Measurements from ENCODE around the gene ABCF2. TPM values are rescaled to one million over a fixed set of nuclear protein-coding genes. Genes with fewer than 3 reads are reported as not detected.

The ABCF2 gene
- total RNA-seq, 1 donor from 2014 or later: 37.8 TPM

GRCh38 chr7:151186640-151187408 is 40.2 kb downstream of the ABCF2 start, which contains the start of gene ASB10:
Gene ASB10 (minus strand): TSS chr7:151187250. CDS start chr7:151187130, 120 bp downstream.
- TF ChIP-seq, protein P1, sequence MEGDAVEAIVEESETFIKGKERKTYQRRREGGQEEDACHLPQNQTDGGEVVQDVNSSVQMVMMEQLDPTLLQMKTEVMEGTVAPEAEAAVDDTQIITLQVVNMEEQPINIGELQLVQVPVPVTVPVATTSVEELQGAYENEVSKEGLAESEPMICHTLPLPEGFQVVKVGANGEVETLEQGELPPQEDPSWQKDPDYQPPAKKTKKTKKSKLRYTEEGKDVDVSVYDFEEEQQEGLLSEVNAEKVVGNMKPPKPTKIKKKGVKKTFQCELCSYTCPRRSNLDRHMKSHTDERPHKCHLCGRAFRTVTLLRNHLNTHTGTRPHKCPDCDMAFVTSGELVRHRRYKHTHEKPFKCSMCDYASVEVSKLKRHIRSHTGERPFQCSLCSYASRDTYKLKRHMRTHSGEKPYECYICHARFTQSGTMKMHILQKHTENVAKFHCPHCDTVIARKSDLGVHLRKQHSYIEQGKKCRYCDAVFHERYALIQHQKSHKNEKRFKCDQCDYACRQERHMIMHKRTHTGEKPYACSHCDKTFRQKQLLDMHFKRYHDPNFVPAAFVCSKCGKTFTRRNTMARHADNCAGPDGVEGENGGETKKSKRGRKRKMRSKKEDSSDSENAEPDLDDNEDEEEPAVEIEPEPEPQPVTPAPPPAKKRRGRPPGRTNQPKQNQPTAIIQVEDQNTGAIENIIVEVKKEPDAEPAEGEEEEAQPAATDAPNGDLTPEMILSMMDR (conservative IDR thresholded peaks at IDR 0.05; ENCODE audit: low read depth, low read length): no peak
- H3K4me3 ChIP-seq (ENCODE audit: low read depth, low read length): no peak within 1 kb of the TSS
- no peak for DNase-seq (ENCODE audit: low read depth)

DNA sequence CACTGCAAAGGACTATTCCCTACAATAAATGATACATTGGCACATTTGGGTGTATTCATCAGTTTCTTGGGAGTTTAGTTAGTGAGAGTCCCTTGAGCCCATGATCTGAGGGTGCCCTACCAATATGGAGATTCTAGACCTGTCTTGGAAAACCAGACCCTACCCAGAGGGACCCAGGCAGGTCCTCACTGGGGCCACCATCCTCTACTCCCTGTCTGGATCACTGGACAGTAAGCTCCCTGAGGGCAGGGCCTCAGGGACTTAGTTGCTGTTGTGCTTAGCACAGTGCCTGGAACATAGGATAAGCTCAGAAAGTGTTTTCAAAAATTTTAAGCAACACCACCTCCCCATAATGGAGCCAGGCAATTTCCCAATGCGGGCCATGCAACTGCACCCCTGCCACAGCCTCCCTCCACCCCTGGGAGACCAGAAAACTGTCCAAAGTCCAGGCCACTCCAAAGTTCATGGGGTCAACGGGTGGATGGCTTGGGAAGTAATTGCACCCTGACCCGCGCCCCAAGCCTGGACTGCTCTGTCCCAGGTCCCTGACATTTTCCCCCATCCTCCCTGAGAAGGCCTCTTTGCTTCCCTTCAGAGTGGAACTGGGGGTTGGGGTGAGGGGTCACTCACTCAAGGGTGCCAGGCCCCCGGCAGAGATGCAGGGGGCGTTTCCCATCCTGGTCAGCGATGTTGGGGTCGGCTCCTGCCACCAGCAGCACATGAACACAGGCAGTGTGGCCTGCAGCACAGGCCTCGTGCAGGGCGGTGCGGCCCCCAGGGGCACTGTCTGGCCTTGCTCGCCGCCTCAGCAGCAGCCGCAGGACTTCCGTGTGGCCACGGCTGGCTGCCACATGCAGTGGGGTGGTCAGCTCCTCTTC is 41.0 kb downstream of the ABCF2 start:
- no peak overlapping the region for H3K4me3 ChIP-seq (ENCODE audit: low read depth, low read length)
- TF ChIP-seq, protein P1 (conservative IDR thresholded peaks at IDR 0.05; ENCODE audit: low read depth, low read length): no peak
- DNase-seq (ENCODE audit: low read depth): no peak

DNA sequence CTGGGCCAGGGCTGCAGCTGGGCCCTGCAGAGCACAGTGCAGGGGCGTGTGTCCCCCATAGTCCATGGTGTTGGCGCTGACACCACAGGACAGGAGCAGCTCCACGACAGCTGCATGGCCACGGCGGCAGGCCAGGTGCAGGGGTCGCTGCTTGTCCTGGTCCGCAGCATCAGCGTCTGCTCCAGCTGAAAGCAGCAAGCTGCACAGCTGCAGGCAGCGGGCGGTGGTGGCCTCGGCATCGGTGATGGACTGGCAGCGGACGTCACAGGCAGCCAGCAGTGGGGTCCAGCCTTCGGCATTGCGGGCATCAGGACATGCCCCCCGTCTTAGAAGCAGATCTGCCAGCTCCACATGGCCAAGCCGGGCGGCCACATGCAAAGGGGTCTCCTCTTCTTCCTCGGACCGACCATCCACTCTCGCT is 46.0 kb downstream of the ABCF2 start:
- no peak for DNase-seq (ENCODE audit: low read depth)
- H3K4me3 ChIP-seq (ENCODE audit: low read depth, low read length): no peak overlapping the region
- TF ChIP-seq, protein P1 (conservative IDR thresholded peaks at IDR 0.05; ENCODE audit: low read depth, low read length): no peak

DNA sequence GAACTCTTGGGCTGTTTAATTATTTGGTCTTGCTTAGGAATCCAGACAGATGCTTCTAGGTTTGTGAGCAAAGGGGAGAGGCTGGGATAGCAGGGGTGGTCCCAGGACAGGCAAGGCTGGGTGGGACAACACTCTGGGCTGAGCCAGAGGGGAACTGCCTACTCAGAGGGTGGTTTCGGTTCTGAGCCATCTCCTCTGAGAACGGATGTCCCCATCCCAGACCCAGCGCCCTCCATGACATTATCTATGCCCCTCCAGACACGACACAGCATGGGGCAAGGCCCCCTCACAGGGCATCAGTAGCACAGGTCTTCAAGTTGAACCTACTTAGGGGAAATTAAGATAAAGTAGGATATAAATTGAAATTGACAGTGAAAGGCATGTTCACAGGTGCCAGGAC is 47.1 kb downstream of the ABCF2 start:
- DNase-seq (ENCODE audit: low read depth): no peak
- H3K4me3 ChIP-seq (ENCODE audit: low read depth, low read length): no peak overlapping the region
- TF ChIP-seq, protein P1 (conservative IDR thresholded peaks at IDR 0.05; ENCODE audit: low read depth, low read length): no peak

DNA sequence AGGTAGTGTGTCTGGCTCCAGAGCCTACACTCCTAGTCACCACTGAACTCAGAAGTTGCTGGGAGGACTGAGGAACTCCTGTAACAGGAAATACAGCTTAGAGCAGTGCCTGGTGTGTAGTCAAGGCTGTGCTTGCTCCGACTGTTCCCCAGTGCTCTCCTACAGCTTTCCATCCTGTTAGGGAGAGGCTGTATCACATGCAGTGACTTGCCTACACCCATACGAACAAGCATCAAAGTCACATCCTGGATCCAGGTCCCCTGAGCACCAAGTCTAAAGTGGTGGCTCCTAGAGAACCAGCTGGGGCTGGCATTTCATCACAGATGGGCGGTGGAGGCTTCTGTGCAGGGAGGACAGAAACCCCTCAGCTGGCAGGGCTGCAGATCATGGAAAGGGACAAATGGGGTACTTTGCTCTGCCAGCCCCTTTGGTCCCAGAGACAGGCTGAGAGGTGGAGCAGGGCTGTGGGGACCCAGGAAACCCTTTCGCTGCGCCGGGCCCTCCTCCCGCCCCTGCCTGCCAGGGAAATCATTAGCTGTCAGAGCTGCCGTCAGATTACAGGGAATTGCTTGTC is 47.6 kb downstream of the ABCF2 start:
- no peak for DNase-seq (ENCODE audit: low read depth)
- TF ChIP-seq, protein P1 (conservative IDR thresholded peaks at IDR 0.05; ENCODE audit: low read depth, low read length): no peak
- no peak overlapping the region for H3K4me3 ChIP-seq (ENCODE audit: low read depth, low read length)

DNA sequence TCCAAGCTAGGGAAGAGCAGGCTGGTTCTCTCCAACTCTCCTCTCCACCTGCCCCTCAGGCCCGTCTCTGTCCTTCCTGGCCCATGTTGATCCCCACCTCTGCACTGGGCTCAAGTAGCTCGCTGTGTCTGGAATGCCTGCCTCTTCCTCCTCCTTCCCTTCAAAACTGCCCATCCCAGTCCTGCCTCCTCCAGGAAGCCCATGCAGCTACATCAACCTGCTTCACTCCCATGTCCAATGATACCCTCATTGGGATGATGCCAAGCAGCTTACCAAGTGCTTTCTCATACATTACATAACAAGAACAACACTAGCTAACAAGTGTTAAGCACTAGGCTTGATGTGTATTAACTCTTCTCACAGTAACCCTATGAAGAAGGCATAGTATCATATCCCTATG is 48.2 kb downstream of the ABCF2 start:
- no peak for DNase-seq (ENCODE audit: low read depth)
- no peak overlapping the region for H3K4me3 ChIP-seq (ENCODE audit: low read depth, low read length)
- TF ChIP-seq, protein P1 (conservative IDR thresholded peaks at IDR 0.05; ENCODE audit: low read depth, low read length): no peak

All from epithelial cell of proximal tubule (primary cell).